IMR-90 (cell line): ENCODE data around the gene TSPEAR.

Source experiments
- CTCF ChIP-seq: conservative IDR thresholded peaks from 2 replicates; pipeline ENCODE4 v1.5.1; 2012; ENCODE audit warnings: mild to moderate bottlenecking, low read depth, low read length, improper control_type of control experiment
- ELK1 ChIP-seq: fragments of 150-350 bp; IDR thresholded peaks from 2 replicates; pipeline ENCODE4 v1.6.1; 2016; ENCODE audit warnings: low read depth, mild to moderate bottlenecking, low read length, moderate library complexity, borderline replicate concordance
- POLR2A ChIP-seq: IDR thresholded peaks from 2 replicates; pipeline ENCODE4 v1.6.1; 2012; ENCODE audit warnings: mild to moderate bottlenecking, low read depth, low read length
- RCOR1 ChIP-seq: IDR thresholded peaks from 2 replicates; pipeline ENCODE4 v1.6.1; 2012; ENCODE audit warnings: mild to moderate bottlenecking, low read length, improper control_type of control experiment; ENCODE audit not compliant: insufficient replicate concordance

- TF ChIP-seq CTCF: no peak
- no peak for TF ChIP-seq POLR2A
- TF ChIP-seq ELK1: no peak
- no peak for TF ChIP-seq RCOR1
Observed at GRCh38 chr21:44547656-44548331, 163.6 kb downstream of the TSPEAR start.
